ENCODE results near the gene GMCL2.

DNA sequence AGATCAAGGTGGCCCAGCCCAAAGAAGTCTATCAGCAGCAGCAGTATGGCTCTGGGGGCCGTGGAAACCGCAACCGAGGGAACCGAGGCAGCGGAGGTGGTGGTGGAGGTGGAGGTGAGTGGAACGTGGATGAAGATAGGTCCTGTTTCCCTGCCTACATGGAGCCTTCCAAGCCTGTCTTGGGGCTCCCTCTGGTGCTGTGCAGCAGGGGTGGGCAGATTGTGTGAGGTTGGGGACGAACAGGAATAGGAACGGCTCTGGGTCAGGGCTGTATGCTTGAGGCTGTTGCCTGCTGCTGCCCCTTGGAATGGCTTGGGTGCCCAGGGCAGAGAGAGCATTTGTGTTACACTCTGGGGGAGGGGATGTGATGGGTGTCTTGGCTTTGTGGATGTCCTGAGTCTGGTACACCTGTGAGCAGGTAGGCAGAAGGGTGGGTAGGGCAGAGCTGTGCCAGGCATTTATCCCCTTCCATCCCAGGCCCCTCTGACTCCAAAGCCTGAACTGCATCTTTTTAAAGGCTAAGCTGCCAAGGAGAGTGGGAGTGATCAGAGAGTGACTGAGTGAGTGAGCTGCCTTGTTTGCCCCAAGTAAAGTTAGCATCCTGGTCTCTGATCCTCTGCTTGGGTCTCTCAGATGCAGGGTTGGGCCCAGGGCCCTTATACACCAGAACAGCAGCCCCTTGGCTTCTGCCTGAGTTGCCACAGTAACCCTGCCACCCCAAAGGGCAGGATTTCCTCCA is 22.3 kb upstream of the GMCL2 start:
- TF ChIP-seq, protein P1, sequence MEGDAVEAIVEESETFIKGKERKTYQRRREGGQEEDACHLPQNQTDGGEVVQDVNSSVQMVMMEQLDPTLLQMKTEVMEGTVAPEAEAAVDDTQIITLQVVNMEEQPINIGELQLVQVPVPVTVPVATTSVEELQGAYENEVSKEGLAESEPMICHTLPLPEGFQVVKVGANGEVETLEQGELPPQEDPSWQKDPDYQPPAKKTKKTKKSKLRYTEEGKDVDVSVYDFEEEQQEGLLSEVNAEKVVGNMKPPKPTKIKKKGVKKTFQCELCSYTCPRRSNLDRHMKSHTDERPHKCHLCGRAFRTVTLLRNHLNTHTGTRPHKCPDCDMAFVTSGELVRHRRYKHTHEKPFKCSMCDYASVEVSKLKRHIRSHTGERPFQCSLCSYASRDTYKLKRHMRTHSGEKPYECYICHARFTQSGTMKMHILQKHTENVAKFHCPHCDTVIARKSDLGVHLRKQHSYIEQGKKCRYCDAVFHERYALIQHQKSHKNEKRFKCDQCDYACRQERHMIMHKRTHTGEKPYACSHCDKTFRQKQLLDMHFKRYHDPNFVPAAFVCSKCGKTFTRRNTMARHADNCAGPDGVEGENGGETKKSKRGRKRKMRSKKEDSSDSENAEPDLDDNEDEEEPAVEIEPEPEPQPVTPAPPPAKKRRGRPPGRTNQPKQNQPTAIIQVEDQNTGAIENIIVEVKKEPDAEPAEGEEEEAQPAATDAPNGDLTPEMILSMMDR (IDR thresholded peaks at IDR 0.05), result no peak
- no peak for TF ChIP-seq POLR2A (IDR thresholded peaks at IDR 0.05)
